HG03520 (cell line): ENCODE measurements around the gene GRIP1.

ENCODE experiments used
- ATAC-seq: cut with Tn5 transposase; IDR thresholded peaks from one replicate; pipeline ENCODE4 v1.9.1; 2021; ENCODE audit warnings: mild to moderate bottlenecking, moderate library complexity; ENCODE audit not compliant: unreplicated experiment

GRIP1 gene

GRCh38 chr12:66461331-66461730 lies 217.5 kb downstream of the GRIP1 start:
- ATAC-seq = no peak

GRCh38 chr12:66459944-66460482 lies 218.9 kb downstream of the GRIP1 start:
- no peak for ATAC-seq

- ATAC-seq = no peak
Measured at GRCh38 chr12:66456612-66457011, 222.3 kb downstream of the GRIP1 start.

GRCh38 chr12:66453844-66454243 lies 225.0 kb downstream of the GRIP1 start:
- peak; percentile 84 for ATAC-seq

GRCh38 chr12:66453120-66453519 lies 225.8 kb downstream of the GRIP1 start:
- ATAC-seq = no peak

- ATAC-seq = no peak
Measured at GRCh38 chr12:66449531-66449930, 229.3 kb downstream of the GRIP1 start.

- ATAC-seq = no peak
Measured at GRCh38 chr12:66447643-66448042, 231.2 kb downstream of the GRIP1 start.

GRCh38 chr12:66446276-66446675 lies 232.6 kb downstream of the GRIP1 start:
- no peak for ATAC-seq

GRCh38 chr12:66441905-66442559 lies 236.8 kb downstream of the GRIP1 start:
- ATAC-seq = no peak

- no peak for ATAC-seq
Measured at GRCh38 chr12:66438601-66439000, 240.3 kb downstream of the GRIP1 start.

GRCh38 chr12:66430106-66430505 lies 248.8 kb downstream of the GRIP1 start:
- ATAC-seq = no peak

- ATAC-seq = no peak
Measured at GRCh38 chr12:66428870-66429269, 250.0 kb downstream of the GRIP1 start.

- no peak for ATAC-seq
Measured at GRCh38 chr12:66428261-66428660, 250.6 kb downstream of the GRIP1 start.

- no peak for ATAC-seq
Measured at GRCh38 chr12:66426696-66427095, 252.2 kb downstream of the GRIP1 start.

GRCh38 chr12:66423266-66423665 lies 255.6 kb downstream of the GRIP1 start:
- no peak for ATAC-seq

GRCh38 chr12:66418908-66419307 lies 260.0 kb downstream of the GRIP1 start:
- ATAC-seq = no peak

- no peak for ATAC-seq
Measured at GRCh38 chr12:66417217-66417616, 261.7 kb downstream of the GRIP1 start.

- no peak for ATAC-seq
Measured at GRCh38 chr12:66409195-66409871, 269.5 kb downstream of the GRIP1 start.

- no peak for ATAC-seq
Measured at GRCh38 chr12:66405395-66405794, 273.5 kb downstream of the GRIP1 start.

GRCh38 chr12:66403746-66404145 lies 275.1 kb downstream of the GRIP1 start:
- ATAC-seq = no peak

GRCh38 chr12:66399911-66400306 lies 279.0 kb downstream of the GRIP1 start:
- ATAC-seq = no peak
